HUDEP-2 (cell line): Measurements from ENCODE around the gene PANK3.

ENCODE experiments used
- DNase-seq, 76 experiments: peaks; one replicate each; lab custom pipeline; 2025; ENCODE audit not compliant: unreplicated experiment in 76 of 76; lab: John Stamatoyannopoulos, UW

PANK3 gene

GRCh38 chr5:168578538-168579487 is at the start of gene PANK3:
Gene PANK3, minus strand, starts transcription at chr5:168579368. Its CDS starts 85 bp downstream, at chr5:168579283.
- DNase-seq = peak in 65 of 76 experiments; percentile 9 to 86 (median 67)

- DNase-seq = no peak
Measured at GRCh38 chr5:168624850-168625364, 45.7 kb upstream of the PANK3 start.

- DNase-seq = no peak
Measured at GRCh38 chr5:168620807-168621206, 41.6 kb upstream of the PANK3 start.

GRCh38 chr5:168614661-168615060 is 35.5 kb upstream of the PANK3 start:
- DNase-seq = no peak

GRCh38 chr5:168613996-168614395 is 34.8 kb upstream of the PANK3 start:
- DNase-seq = no peak

DNA sequence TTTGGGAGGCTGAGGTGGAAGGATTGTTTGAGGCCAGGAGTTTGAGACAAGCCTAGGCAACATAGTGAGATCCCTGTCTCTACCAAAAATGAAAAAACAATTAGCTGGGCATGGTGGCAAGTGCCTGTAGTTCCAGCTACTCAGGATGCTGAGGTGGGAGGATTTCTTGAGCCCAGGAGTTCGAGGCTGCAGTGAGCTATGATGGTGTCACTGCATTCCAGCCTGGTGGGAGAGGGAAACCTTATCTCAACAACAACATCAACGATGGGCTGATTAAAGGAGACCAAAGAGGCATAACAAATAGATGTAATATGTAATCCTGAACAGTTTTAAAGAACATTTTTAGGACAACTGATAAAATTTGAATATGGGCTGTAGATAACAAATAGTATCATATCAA is 34.2 kb upstream of the PANK3 start:
- no peak for DNase-seq

GRCh38 chr5:168612996-168613395 is 33.8 kb upstream of the PANK3 start:
- peak in 7 of 76 experiments; percentile 4 to 27 (median 13) for DNase-seq

DNA sequence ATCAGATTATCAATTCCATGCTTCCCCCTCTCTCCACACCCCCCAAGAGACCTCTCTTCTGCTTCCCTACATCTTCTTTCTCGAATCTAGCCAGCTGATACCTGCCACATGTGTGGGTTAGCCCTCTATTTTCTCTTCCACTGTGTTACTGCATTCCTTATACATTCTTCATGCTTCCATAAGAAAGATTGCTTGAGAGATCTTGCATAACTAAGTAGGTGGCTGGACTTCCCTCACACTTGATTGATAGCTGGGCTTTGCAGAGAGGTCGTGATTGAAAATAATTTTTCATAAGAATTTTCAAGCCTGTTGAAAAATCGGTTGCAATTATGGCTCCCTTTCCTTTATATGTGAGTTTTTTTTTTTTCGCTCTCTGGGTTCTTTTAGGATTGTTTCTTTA is 33.0 kb upstream of the PANK3 start:
- DNase-seq = no peak

DNA sequence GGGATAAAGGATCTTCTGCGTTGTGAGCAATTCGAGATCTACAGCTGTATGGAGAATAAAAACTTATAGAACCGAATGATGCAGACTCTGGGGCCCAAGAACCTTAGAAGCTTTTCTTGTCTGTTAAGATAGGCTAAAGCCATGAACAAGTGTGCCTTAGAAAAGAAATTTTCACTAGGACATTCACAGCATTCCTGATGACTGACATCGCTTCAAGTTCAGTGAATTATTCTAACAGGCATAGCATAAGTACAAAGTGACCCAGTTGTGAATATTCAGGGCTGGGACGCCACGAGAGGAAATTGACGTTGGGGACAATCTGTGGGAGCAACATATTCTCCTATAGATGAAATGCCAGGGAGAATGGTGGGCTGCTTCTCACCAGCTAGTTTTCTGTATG is 32.0 kb upstream of the PANK3 start:
- DNase-seq = no peak

- no peak for DNase-seq
Measured at GRCh38 chr5:168609806-168610482, 30.8 kb upstream of the PANK3 start.

DNA sequence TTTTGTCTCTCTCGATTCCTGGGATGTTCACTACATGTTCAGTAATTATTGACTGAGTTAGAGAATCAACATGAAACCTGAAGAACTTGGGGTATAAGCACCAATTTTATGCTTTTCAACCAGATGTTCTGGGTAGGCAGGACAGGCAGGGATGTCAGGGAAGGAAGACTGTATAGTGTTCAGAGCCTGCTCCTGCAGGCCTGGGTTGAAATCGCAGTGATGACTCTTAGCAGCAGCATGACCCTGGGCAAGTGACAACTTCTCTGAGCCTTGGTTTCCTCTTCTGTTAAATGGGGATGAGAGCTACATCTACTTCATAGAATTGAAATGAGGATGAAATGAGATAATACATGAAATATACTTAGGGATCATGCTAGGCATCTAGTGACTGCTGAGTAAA is 29.7 kb upstream of the PANK3 start:
- DNase-seq = no peak

- no peak for DNase-seq
Measured at GRCh38 chr5:168608386-168608785, 29.2 kb upstream of the PANK3 start.

DNA sequence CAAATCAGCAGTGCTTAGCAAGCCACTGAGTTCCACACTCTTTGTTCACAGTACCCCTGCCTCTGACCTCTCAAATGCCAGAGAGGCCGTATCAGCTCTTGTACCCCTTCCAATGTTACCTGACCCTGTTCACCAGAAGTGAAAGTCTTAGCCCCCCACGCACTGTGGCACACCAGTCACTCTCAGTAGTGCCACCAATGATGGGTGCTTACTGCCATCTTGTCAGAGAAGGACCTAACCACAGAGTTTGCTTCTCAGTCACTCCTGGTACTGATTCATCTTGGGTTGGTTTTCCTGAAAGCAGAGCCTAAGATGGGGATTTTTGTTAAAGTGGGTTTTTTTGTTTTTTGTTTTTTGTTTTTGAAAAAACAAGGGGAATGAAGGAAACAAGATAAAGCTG is 28.8 kb upstream of the PANK3 start:
- no peak for DNase-seq

GRCh38 chr5:168606562-168606961 is 27.4 kb upstream of the PANK3 start:
- no peak for DNase-seq

DNA sequence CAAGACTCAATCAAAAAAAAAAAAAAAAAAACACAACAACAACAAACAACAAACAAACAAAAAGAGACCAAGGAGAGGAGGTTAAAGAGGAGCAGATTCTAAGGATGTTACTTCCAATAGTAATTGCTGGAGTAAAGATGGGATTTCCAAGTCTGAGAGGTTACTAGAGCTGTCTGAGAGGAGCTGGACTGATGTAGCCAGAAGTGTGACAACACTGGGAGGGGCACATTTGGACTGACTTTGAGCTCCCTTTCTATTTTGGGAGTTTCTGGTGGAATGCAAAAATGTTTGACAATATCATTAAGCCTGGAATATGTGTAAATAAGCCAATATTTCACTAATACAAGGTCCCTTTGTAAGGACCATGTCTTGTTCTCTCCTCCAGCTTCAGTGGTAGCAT is 25.3 kb upstream of the PANK3 start:
- DNase-seq = no peak

DNA sequence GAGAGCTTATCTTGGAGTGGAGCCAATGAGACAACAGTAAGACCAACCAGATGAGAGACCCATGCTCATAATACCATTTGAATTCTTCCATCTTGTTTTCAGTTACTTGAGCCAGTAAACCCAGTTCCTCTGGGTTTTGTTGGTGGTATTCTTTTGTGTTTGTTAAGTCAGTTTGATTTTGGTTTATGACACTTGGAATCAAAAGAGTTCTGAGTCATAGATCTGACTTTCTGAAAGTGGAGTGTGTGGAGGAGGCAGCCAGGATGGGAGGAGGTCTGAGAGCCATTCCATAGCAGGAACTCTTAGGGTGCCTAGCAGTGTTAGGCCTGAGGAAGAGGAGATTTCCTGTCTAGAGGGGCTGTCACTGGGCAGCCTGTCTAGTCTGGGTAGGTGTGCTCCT is 24.6 kb upstream of the PANK3 start:
- no peak for DNase-seq

- no peak for DNase-seq
Measured at GRCh38 chr5:168602517-168602916, 23.3 kb upstream of the PANK3 start.

GRCh38 chr5:168601972-168602371 is 22.8 kb upstream of the PANK3 start:
- DNase-seq = no peak

GRCh38 chr5:168600409-168600808 is 21.2 kb upstream of the PANK3 start:
- no peak for DNase-seq

GRCh38 chr5:168599826-168600225 is 20.7 kb upstream of the PANK3 start:
- DNase-seq = no peak

DNA sequence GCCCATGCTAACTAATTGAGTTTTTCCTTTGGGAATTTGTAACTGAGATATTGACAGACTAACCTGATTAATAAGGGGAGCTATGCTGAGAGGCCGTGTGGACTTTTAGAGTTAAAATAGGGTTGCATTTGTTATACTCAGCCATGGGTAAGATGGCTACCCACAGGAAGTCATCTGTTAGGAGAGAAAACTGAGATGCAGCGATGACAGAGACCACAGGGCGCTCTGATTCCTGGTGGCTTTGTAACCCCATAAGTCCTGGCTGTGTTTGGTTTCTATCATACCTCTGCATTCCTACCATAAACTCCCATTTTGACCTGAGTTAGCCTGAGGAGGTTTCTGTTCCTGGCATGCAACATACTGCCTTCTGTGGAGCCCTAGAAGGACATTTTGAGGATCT is 19.5 kb upstream of the PANK3 start:
- DNase-seq = no peak

- no peak for DNase-seq
Measured at GRCh38 chr5:168596927-168597326, 17.8 kb upstream of the PANK3 start.
